Cortex of kidney (tissue), 1 donor: ENCODE measurements around the gene WIPF3.

ENCODE experiments used
- DNase-seq: peaks from one replicate; lab custom pipeline; 2025; lab: John Stamatoyannopoulos, UW

Gene WIPF3

GRCh38 chr7:29806208-29806994 is at the start of gene WIPF3:
TSS of gene WIPF3 (plus strand) at chr7:29806508. CDS start at chr7:29834725, 28,217 bp downstream.
- DNase-seq: no peak

- no peak for DNase-seq
These were observed 43.0 kb upstream of the WIPF3 start for GRCh38 chr7:29763266-29763665.

GRCh38 chr7:29764227-29764626 is 42.1 kb upstream of the WIPF3 start:
- no peak for DNase-seq

GRCh38 chr7:29765490-29765889 is 40.8 kb upstream of the WIPF3 start:
- DNase-seq: no peak

- DNase-seq: no peak
These were observed 35.9 kb upstream of the WIPF3 start for GRCh38 chr7:29770371-29770770.

- no peak for DNase-seq
These were observed 35.1 kb upstream of the WIPF3 start for GRCh38 chr7:29771081-29771816.

GRCh38 chr7:29779017-29779416 is 27.3 kb upstream of the WIPF3 start:
- DNase-seq: no peak

GRCh38 chr7:29780346-29780745 is 26.0 kb upstream of the WIPF3 start:
- no peak for DNase-seq

GRCh38 chr7:29783671-29784070 is 22.6 kb upstream of the WIPF3 start:
- DNase-seq: no peak

GRCh38 chr7:29793507-29793906 is 12.8 kb upstream of the WIPF3 start:
- no peak for DNase-seq

- no peak for DNase-seq
These were observed 11.2 kb upstream of the WIPF3 start for GRCh38 chr7:29794959-29795629.

GRCh38 chr7:29795696-29796580 is 10.4 kb upstream of the WIPF3 start:
- no peak for DNase-seq

GRCh38 chr7:29797112-29797944 is 9.0 kb upstream of the WIPF3 start:
- DNase-seq: no peak

- no peak for DNase-seq
These were observed 7.9 kb upstream of the WIPF3 start for GRCh38 chr7:29798422-29798821.

GRCh38 chr7:29801929-29802328 is 4.4 kb upstream of the WIPF3 start:
- no peak for DNase-seq

GRCh38 chr7:29805031-29805430 is 1.3 kb upstream of the WIPF3 start:
- no peak for DNase-seq

GRCh38 chr7:29805886-29806207 is 461 bp upstream of the WIPF3 start:
- DNase-seq: no peak

GRCh38 chr7:29806995-29807841 is 910 bp downstream of the WIPF3 start:
- DNase-seq: no peak

GRCh38 chr7:29808075-29808801 is 1.9 kb downstream of the WIPF3 start:
- DNase-seq: no peak
